HL-60 (cell line): ENCODE data around the gene FAAP24.

Experiments used
- CTCF ChIP-seq: IDR thresholded peaks from one replicate; pipeline ENCODE4 v1.5.1; 2011; ENCODE audit warnings: low read length, control low read depth, inconsistent platforms; ENCODE audit not compliant: insufficient read depth
- GABPA ChIP-seq: IDR thresholded peaks from 2 replicates; pipeline ENCODE4 v1.6.1; 2012; ENCODE audit warnings: low read depth
- POLR2AphosphoS5 ChIP-seq: IDR thresholded peaks from 2 replicates; pipeline ENCODE4 v1.6.1; 2012; ENCODE audit warnings: low read depth
- REST ChIP-seq: IDR thresholded peaks from 2 replicates; pipeline ENCODE4 v1.6.1; 2012; ENCODE audit warnings: low read depth; ENCODE audit not compliant: insufficient replicate concordance

GRCh38 chr19:33022472-33023116, 50.6 kb downstream of the FAAP24 start:
- no peak for TF ChIP-seq CTCF
- TF ChIP-seq REST: no peak
- no peak for TF ChIP-seq GABPA
- no peak for TF ChIP-seq POLR2AphosphoS5
